ENCODE measurements around the gene RNASE7.

- TF ChIP-seq CTCF (IDR thresholded peaks at IDR 0.05), result no peak
- TF ChIP-seq ZBTB33 (IDR thresholded peaks at IDR 0.05; ENCODE audit: borderline replicate concordance, low read depth), result no peak
- no peak for TF ChIP-seq FOXJ3 (CRISPR knock-in tag; IDR thresholded peaks at IDR 0.05)
- no peak for TF ChIP-seq EZH2phosphoT487 (IDR thresholded peaks at IDR 0.05; ENCODE audit: borderline replicate concordance, low read depth)
- no peak for TF ChIP-seq POLR2AphosphoS5 (IDR thresholded peaks at IDR 0.05; ENCODE audit: low read depth, low read length)
- TF ChIP-seq SIN3A (IDR thresholded peaks at IDR 0.05; ENCODE audit: borderline replicate concordance, low read depth, low read length), result no peak
Observed at GRCh38 chr14:20998139-20998538, 44.0 kb upstream of the RNASE7 start.
